Stimulated activated naive CD8-positive, alpha-beta T cell treated with anti-CD3 and anti-CD28 coated beads, Interleukin-15, amount 100 ng/mL, for 72 hours (primary cell): ENCODE data around the gene PLS1.
"Not testable (repeated sequence)": the region's sequence is repeated elsewhere in the genome, so short reads cannot be mapped to it uniquely, and the experiment has no call there.

ENCODE experiments used
- ATAC-seq: fragments of 150-1000 bp; cut with Tn5 transposase; 2 replicates; pipeline ENCODE4 v1.10.0; 2021; ENCODE audit warnings: mild to moderate bottlenecking, moderate library complexity
- DNase-seq, 2 donors: peaks; one replicate each; pipeline ENCODE4 v3.0.0; 2021 to 2022
- H3K27ac Mint-ChIP-seq, 2 donors: one replicate each; pipeline ENCODE4 v1.8.0; 2022; ENCODE audit warnings: mild to moderate bottlenecking in 2 of 2, mixed read lengths in 2 of 2, moderate library complexity in 2 of 2
- H3K27me3 Mint-ChIP-seq: one replicate; pipeline ENCODE4 v1.8.0; 2022; ENCODE audit warnings: mixed read lengths
- H3K4me1 Mint-ChIP-seq: one replicate; pipeline ENCODE4 v1.8.0; 2022; ENCODE audit warnings: mild to moderate bottlenecking, mixed read lengths
- H3K4me3 Mint-ChIP-seq, 2 donors: one replicate each; pipeline ENCODE4 v1.8.0; 2022; ENCODE audit warnings: mild to moderate bottlenecking in 2 of 2, mixed read lengths in 2 of 2, moderate library complexity in 1 of 2
- H3K9me3 Mint-ChIP-seq, 2 donors: one replicate each; pipeline ENCODE4 v1.8.0; 2022; ENCODE audit warnings: mixed read lengths in 2 of 2

Gene PLS1

GRCh38 chr3:142580061-142580423, 16.2 kb upstream of the PLS1 start:
- no peak for ATAC-seq
- Mint-ChIP-seq H3K9me3 (no peaks in the 10 kb centered on the region), H3K27me3 (peaks cover 9% of the 10 kb centered on the region), H3K4me1 (peaks cover 37% of the 10 kb centered on the region), H3K27ac (peak overlapping the region; percentile 56 to 78), H3K4me3 (peak overlapping the region; percentile 96 to 100)
- DNase-seq = no peak

- not testable (repeated sequence) for H3K9me3 Mint-ChIP-seq, H3K4me3 Mint-ChIP-seq, DNase-seq, H3K27ac Mint-ChIP-seq, ATAC-seq
- peaks cover 27% of the 10 kb centered on the region for H3K4me1 Mint-ChIP-seq
- peaks cover 10% of the 10 kb centered on the region for H3K27me3 Mint-ChIP-seq
These were observed 15.1 kb upstream of the PLS1 start for GRCh38 chr3:142581070-142581469.

GRCh38 chr3:142586803-142587406, 9.3 kb upstream of the PLS1 start:
- no peaks in the 10 kb centered on the region for H3K9me3 Mint-ChIP-seq
- DNase-seq = peak in 1 of 2 donors; percentile 22
- ATAC-seq = peak; percentile 79

DNA sequence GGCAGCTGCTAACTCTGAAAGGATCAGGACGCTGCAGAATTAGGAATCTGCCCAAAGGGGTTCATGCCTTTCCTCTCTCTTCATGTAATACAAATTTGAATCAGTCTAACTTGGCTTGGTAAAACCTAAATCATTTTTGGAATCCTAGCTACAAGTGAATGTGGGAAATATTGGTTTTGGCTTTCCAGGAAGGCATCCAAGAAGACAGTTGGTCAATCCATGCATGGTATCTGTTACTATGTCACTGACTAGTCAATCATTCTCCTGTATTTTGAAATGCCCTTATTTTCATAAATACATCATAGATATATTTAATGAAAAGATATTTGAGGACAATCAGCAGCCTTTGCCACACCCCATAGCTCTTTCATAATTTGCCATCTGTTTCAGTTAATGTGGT, 7.5 kb upstream of the PLS1 start:
- no peak for ATAC-seq
- H3K9me3 Mint-ChIP-seq = no peaks in the 10 kb centered on the region
- DNase-seq = no peak
- no peak overlapping the region for H3K4me3 Mint-ChIP-seq
- peaks cover 24% of the 10 kb centered on the region for H3K27me3 Mint-ChIP-seq
- H3K27ac Mint-ChIP-seq = no peak overlapping the region
- H3K4me1 Mint-ChIP-seq = no peaks in the 10 kb centered on the region

More at GRCh38 chr3:142586803-142587406, 9.3 kb upstream of the PLS1 start:
- Mint-ChIP-seq H3K4me1 (no peaks in the 10 kb centered on the region), H3K4me3 (no peak overlapping the region), H3K27me3 (peaks cover 24% of the 10 kb centered on the region), H3K27ac (no peak overlapping the region)

- peaks cover 14% of the 10 kb centered on the region for H3K27me3 Mint-ChIP-seq
- H3K27ac Mint-ChIP-seq, H3K4me1 Mint-ChIP-seq, H3K4me3 Mint-ChIP-seq, DNase-seq, ATAC-seq, H3K9me3 Mint-ChIP-seq: not testable (repeated sequence)
These were observed 3.9 kb upstream of the PLS1 start for GRCh38 chr3:142592268-142592667.

- Mint-ChIP-seq H3K9me3 (no peaks in the 10 kb centered on the region), H3K4me1 (peaks cover 13% of the 10 kb centered on the region), H3K4me3 (peak overlapping the region; percentile 96 to 98), H3K27me3 (peaks cover 4% of the 10 kb centered on the region), H3K27ac (no peak overlapping the region)
- DNase-seq = no peak
- no peak for ATAC-seq
These were observed 1.1 kb upstream of the PLS1 start for GRCh38 chr3:142595141-142595540.

DNA sequence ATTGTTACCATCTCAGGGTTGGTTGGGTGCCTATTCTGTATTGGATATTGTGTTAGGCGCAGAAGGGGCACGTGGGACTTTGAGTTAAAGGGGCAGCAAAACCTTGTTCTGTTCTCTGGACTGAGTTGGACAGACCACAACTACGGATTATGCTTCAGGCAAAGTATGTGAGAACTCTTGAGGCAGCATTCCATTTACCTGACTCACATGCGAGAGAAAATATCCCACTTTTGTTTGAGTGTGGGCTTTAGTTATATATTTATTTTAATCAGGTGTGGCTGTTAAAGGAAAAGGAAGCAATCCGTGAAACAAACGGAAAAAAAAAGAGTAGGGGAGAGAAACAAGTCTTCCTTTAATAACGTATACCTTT, 627 bp upstream of the PLS1 start:
- H3K4me1 Mint-ChIP-seq = peaks cover 13% of the 10 kb centered on the region
- no peak overlapping the region for H3K27ac Mint-ChIP-seq
- no peaks in the 10 kb centered on the region for H3K9me3 Mint-ChIP-seq
- ATAC-seq (no peak), DNase-seq (no peak)
- H3K4me3 Mint-ChIP-seq = peak overlapping the region; percentile 96 to 98
- H3K27me3 Mint-ChIP-seq = no peaks in the 10 kb centered on the region

- H3K9me3 Mint-ChIP-seq = no peaks in the 10 kb centered on the region
- DNase-seq = no peak
- ATAC-seq = no peak
- H3K27ac Mint-ChIP-seq = no peak overlapping the region
- H3K4me3 Mint-ChIP-seq = peak overlapping the region; percentile 96 to 98
- H3K4me1 Mint-ChIP-seq = peaks cover 13% of the 10 kb centered on the region
- no peaks in the 10 kb centered on the region for H3K27me3 Mint-ChIP-seq
These were observed 514 bp downstream of the PLS1 start for GRCh38 chr3:142596726-142597088.

GRCh38 chr3:142597906-142598305, 1.7 kb downstream of the PLS1 start:
- no peak overlapping the region for H3K27ac Mint-ChIP-seq
- no peaks in the 10 kb centered on the region for H3K9me3 Mint-ChIP-seq
- peaks cover 13% of the 10 kb centered on the region for H3K4me1 Mint-ChIP-seq
- no peak for DNase-seq
- ATAC-seq = no peak
- no peaks in the 10 kb centered on the region for H3K27me3 Mint-ChIP-seq
- no peak overlapping the region for H3K4me3 Mint-ChIP-seq

DNA sequence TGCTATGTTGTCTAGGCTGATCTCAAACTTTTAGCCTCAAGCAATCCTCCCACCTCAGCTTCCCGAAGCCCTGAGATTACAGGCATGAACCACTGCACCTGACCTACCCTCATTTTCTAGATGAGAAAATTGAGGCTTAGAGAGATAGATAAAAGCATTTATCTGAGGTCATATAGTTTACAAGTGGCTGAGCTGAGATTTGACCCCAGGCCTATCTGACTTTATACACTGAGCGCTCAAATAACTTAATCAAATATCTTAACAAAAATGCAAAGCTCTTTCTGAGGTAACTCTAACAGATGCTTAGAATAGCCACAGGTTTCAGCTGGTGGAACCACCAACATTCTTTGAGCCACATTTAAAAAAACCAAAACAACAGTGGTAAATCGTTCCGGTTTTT, 5.5 kb downstream of the PLS1 start:
- Mint-ChIP-seq H3K4me1 (peaks cover 13% of the 10 kb centered on the region), H3K27me3 (no peaks in the 10 kb centered on the region), H3K4me3 (no peak overlapping the region), H3K9me3 (no peaks in the 10 kb centered on the region), H3K27ac (no peak overlapping the region)
- DNase-seq (no peak), ATAC-seq (no peak)

- H3K27me3 Mint-ChIP-seq = no peaks in the 10 kb centered on the region
- no peak for ATAC-seq
These were observed 6.6 kb downstream of the PLS1 start for GRCh38 chr3:142602619-142603385.

DNA sequence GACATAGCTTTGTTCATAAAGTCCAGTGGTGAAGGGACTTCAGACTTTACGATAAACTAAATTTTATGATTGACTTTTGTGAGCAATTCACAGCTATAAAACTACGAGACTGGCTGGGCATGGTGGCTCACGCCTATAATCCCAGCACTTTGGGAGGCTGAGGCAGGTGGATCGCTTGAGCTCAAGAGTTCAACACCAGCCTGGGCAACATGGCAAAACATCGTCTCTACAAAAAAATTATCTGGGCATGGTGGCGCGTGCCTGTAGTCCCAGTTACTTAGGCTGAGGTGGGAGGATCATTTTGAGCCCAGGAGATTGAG, 7.2 kb downstream of the PLS1 start:
- not testable (repeated sequence) for H3K27ac Mint-ChIP-seq, DNase-seq, H3K4me3 Mint-ChIP-seq, ATAC-seq, H3K4me1 Mint-ChIP-seq, H3K9me3 Mint-ChIP-seq, H3K27me3 Mint-ChIP-seq

More at GRCh38 chr3:142602619-142603385, 6.6 kb downstream of the PLS1 start:
- Mint-ChIP-seq H3K9me3 (no peaks in the 10 kb centered on the region), H3K4me1 (peaks cover 4% of the 10 kb centered on the region), H3K4me3 (no peak overlapping the region), H3K27ac (no peak overlapping the region)
- DNase-seq = no peak

GRCh38 chr3:142604940-142605339, 8.7 kb downstream of the PLS1 start:
- ATAC-seq (no peak), DNase-seq (no peak)
- H3K9me3 Mint-ChIP-seq = no peaks in the 10 kb centered on the region
- no peak overlapping the region for H3K27ac Mint-ChIP-seq
- no peak overlapping the region for H3K4me3 Mint-ChIP-seq
- no peaks in the 10 kb centered on the region for H3K4me1 Mint-ChIP-seq
- no peaks in the 10 kb centered on the region for H3K27me3 Mint-ChIP-seq

DNA sequence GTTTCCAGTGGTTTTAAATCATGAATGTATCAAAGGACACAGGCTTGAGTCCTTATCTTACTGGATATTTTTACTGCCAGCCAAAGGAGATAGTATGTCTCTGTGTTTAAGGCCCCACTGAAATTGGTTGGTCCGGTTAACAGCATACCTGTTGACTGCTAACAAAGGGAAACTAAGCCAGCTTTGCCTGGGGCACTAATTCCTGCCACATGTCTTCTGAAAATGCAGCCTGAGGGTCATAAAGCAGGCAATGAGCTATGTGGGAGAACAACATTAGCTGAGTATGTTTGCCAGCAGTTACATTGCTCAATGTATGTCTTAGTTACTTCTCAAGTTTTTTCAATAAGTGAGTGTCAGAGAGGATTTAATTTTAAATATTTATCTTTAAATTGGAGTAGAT, 12.4 kb downstream of the PLS1 start:
- H3K27ac Mint-ChIP-seq = no peak overlapping the region
- H3K9me3 Mint-ChIP-seq = no peaks in the 10 kb centered on the region
- ATAC-seq = no peak

GRCh38 chr3:142609136-142609535, 12.9 kb downstream of the PLS1 start:
- ATAC-seq = peak; percentile 42
- Mint-ChIP-seq H3K4me3 (no peak overlapping the region), H3K4me1 (no peaks in the 10 kb centered on the region), H3K9me3 (no peaks in the 10 kb centered on the region), H3K27ac (no peak overlapping the region), H3K27me3 (no peaks in the 10 kb centered on the region)
- DNase-seq = no peak

More for the DNA sequence above, 12.4 kb downstream of the PLS1 start:
- no peaks in the 10 kb centered on the region for H3K27me3 Mint-ChIP-seq
- no peaks in the 10 kb centered on the region for H3K4me1 Mint-ChIP-seq
- H3K4me3 Mint-ChIP-seq = no peak overlapping the region
- no peak for DNase-seq

DNA sequence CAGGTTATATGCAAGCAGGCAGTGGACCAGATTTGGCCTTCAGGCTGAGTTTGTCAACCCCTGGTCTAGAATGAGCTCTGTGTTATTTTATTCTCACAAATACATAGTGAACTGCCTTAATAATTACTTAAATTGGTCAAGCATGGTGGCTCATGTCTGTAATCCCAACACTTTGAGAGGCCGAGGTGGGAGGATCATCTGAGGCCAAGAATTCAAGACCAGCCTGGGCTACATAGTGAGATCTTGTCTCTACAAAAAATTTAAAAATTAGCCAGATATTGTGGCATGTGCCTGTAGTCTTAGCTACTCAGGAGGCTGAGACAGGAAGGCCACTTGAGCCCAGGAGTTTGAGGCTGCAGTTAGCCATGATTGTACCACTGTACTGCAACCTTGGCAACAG, 15.0 kb downstream of the PLS1 start:
- no peaks in the 10 kb centered on the region for H3K27me3 Mint-ChIP-seq
- ATAC-seq (no peak), DNase-seq (no peak)
- no peak overlapping the region for H3K4me3 Mint-ChIP-seq
- no peaks in the 10 kb centered on the region for H3K9me3 Mint-ChIP-seq
- H3K4me1 Mint-ChIP-seq = no peaks in the 10 kb centered on the region
- H3K27ac Mint-ChIP-seq = no peak overlapping the region

GRCh38 chr3:142613491-142613890, 17.3 kb downstream of the PLS1 start:
- Mint-ChIP-seq H3K4me1 (no peaks in the 10 kb centered on the region), H3K9me3 (no peaks in the 10 kb centered on the region), H3K27ac (no peak overlapping the region), H3K4me3 (no peak overlapping the region), H3K27me3 (no peaks in the 10 kb centered on the region)
- DNase-seq = no peak
- ATAC-seq = no peak
